Measurements from ENCODE around the gene OLFM3.

Gene OLFM3

GRCh38 chr1:101798417-101798816 lies 198.3 kb downstream of the OLFM3 start:
- no peak for DNase-seq (ENCODE audit: extremely low spot score)
- ChIA-PET POLR2A (no interaction called here), CTCF (no interaction called here)
- TF ChIP-seq LEF1 (IDR thresholded peaks at IDR 0.05; ENCODE audit: borderline replicate concordance): no peak
- no peak for TF ChIP-seq NFRKB (IDR thresholded peaks at IDR 0.05)
- TF ChIP-seq PKNOX1 (IDR thresholded peaks at IDR 0.05): no peak
- no peak for TF ChIP-seq SP1 (IDR thresholded peaks at IDR 0.05)
- TF ChIP-seq TARDBP (IDR thresholded peaks at IDR 0.05): no peak
- TF ChIP-seq ARNT (IDR thresholded peaks at IDR 0.05): no peak
- no peak for TF ChIP-seq ELF4 (IDR thresholded peaks at IDR 0.05)
- TF ChIP-seq FOXK2 (IDR thresholded peaks at IDR 0.05): no peak
- TF ChIP-seq L3MBTL2 (conservative IDR thresholded peaks at IDR 0.05): no peak
- no peak for TF ChIP-seq HDGF (IDR thresholded peaks at IDR 0.05; ENCODE audit: borderline replicate concordance)
- TF ChIP-seq FOXA1 (IDR thresholded peaks at IDR 0.05): no peak
- TF ChIP-seq BHLHE40 (IDR thresholded peaks at IDR 0.05; ENCODE audit: borderline replicate concordance): no peak
- no peak for TF ChIP-seq ZNF384 (IDR thresholded peaks at IDR 0.05)
- no peak for TF ChIP-seq CTBP1 (IDR thresholded peaks at IDR 0.05; ENCODE audit: borderline replicate concordance)
- TF ChIP-seq SUZ12 (IDR thresholded peaks at IDR 0.05): no peak

GRCh38 chr1:101797722-101798121 lies 199.0 kb downstream of the OLFM3 start:
- DNase-seq (ENCODE audit: extremely low spot score): no peak
- TF ChIP-seq FOXA1 (IDR thresholded peaks at IDR 0.05) (no peak), FOXK2 (IDR thresholded peaks at IDR 0.05) (no peak), LEF1 (IDR thresholded peaks at IDR 0.05; ENCODE audit: borderline replicate concordance) (no peak), CTBP1 (IDR thresholded peaks at IDR 0.05; ENCODE audit: borderline replicate concordance) (no peak), SUZ12 (IDR thresholded peaks at IDR 0.05) (no peak)
- POLR2A ChIA-PET: no interaction called here
- CTCF ChIA-PET: interaction anchor here (0.6 kb wide), 1 partner anchor 162 kb away, joined by 4 read pairs; no protein-coding TSS in a partner anchor

GRCh38 chr1:101781201-101781831 lies 215.4 kb downstream of the OLFM3 start:
- no peak for DNase-seq (ENCODE audit: extremely low spot score)
- ChIA-PET POLR2A (no interaction called here), CTCF (no interaction called here)
- TF ChIP-seq FOXK2 (IDR thresholded peaks at IDR 0.05): no peak
- no peak for TF ChIP-seq SUZ12 (IDR thresholded peaks at IDR 0.05)
- TF ChIP-seq FOXM1 (IDR thresholded peaks at IDR 0.05; ENCODE audit: borderline replicate concordance): no peak
- TF ChIP-seq PKNOX1 (IDR thresholded peaks at IDR 0.05): no peak
- no peak for TF ChIP-seq BHLHE40 (IDR thresholded peaks at IDR 0.05; ENCODE audit: borderline replicate concordance)
- no peak for TF ChIP-seq ARNT (IDR thresholded peaks at IDR 0.05)
- no peak for TF ChIP-seq L3MBTL2 (conservative IDR thresholded peaks at IDR 0.05)
- no peak for TF ChIP-seq SP1 (IDR thresholded peaks at IDR 0.05)
- TF ChIP-seq FOXA1 (IDR thresholded peaks at IDR 0.05): no peak
- no peak for TF ChIP-seq TARDBP (IDR thresholded peaks at IDR 0.05)
- TF ChIP-seq LEF1 (IDR thresholded peaks at IDR 0.05; ENCODE audit: borderline replicate concordance): no peak
- TF ChIP-seq ELF4 (IDR thresholded peaks at IDR 0.05): no peak
- no peak for TF ChIP-seq ZNF384 (IDR thresholded peaks at IDR 0.05)
- TF ChIP-seq NFRKB (IDR thresholded peaks at IDR 0.05): no peak
- no peak for TF ChIP-seq CTBP1 (IDR thresholded peaks at IDR 0.05; ENCODE audit: borderline replicate concordance)
- no peak for TF ChIP-seq HDGF (IDR thresholded peaks at IDR 0.05; ENCODE audit: borderline replicate concordance)

GRCh38 chr1:101769520-101769919 lies 227.2 kb downstream of the OLFM3 start:
- CTCF ChIA-PET: interaction anchor here (0.7 kb wide), 1 partner anchor 27 kb away, joined by 4 read pairs; no protein-coding TSS in a partner anchor
- DNase-seq (ENCODE audit: extremely low spot score): peak; percentile 19
- POLR2A ChIA-PET: no interaction called here
- TF ChIP-seq ELF4 (IDR thresholded peaks at IDR 0.05) (no peak), LEF1 (IDR thresholded peaks at IDR 0.05; ENCODE audit: borderline replicate concordance) (no peak), ARNT (IDR thresholded peaks at IDR 0.05) (no peak), FOXM1 (IDR thresholded peaks at IDR 0.05; ENCODE audit: borderline replicate concordance) (no peak), CTBP1 (IDR thresholded peaks at IDR 0.05; ENCODE audit: borderline replicate concordance) (no peak), SUZ12 (IDR thresholded peaks at IDR 0.05) (no peak), SP1 (IDR thresholded peaks at IDR 0.05) (no peak), ZNF384 (IDR thresholded peaks at IDR 0.05) (no peak), BHLHE40 (IDR thresholded peaks at IDR 0.05; ENCODE audit: borderline replicate concordance) (no peak), HDGF (IDR thresholded peaks at IDR 0.05; ENCODE audit: borderline replicate concordance) (no peak)

GRCh38 chr1:101757985-101758384 lies 238.7 kb downstream of the OLFM3 start:
- TF ChIP-seq SP1 (IDR thresholded peaks at IDR 0.05) (no peak), LEF1 (IDR thresholded peaks at IDR 0.05; ENCODE audit: borderline replicate concordance) (no peak), NFRKB (IDR thresholded peaks at IDR 0.05) (no peak)
- DNase-seq (ENCODE audit: extremely low spot score): no peak
- POLR2A ChIA-PET: no interaction called here
- CTCF ChIA-PET: no interaction called here

- no peak for TF ChIP-seq LEF1 (IDR thresholded peaks at IDR 0.05; ENCODE audit: borderline replicate concordance)
- TF ChIP-seq ZNF384 (IDR thresholded peaks at IDR 0.05): no peak
- no peak for TF ChIP-seq NFRKB (IDR thresholded peaks at IDR 0.05)
- POLR2A ChIA-PET: no interaction called here
- DNase-seq (ENCODE audit: extremely low spot score): no peak
- CTCF ChIA-PET: no interaction called here
Measured at GRCh38 chr1:101756411-101756810, 240.3 kb downstream of the OLFM3 start.

Data from HEK293T (cell line).